ENCODE measurements around the gene HSPG2. TPM values are rescaled to one million over a fixed set of nuclear protein-coding genes. Genes with fewer than 3 reads are reported as not detected.

Gene HSPG2
- total RNA-seq, 4 donors from 2014 or later, result 311 to 1,021 (median 351) TPM

DNA sequence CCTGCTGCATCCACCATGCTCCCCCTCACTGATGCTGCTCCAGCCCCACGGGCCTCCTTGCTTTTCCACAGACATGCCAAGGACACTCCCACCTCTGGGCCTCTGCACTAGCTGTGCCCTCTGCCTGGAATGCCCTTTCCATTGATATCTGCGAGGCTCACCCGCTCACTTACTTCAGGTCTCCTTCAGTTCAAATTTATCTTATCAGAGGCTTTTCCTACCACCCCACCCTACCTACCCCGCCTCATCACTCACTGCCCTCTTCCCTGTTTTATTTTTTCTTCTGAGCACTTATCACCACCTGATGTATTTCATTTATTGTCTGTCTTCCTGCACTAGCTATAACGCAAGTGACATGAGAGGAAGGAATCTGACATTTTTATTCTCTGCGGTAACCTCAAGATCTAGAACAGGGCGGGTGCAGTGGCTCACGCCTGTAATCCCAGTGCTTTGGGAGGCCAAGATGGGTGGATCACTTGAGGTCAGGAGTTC lies 7.0 kb downstream of the HSPG2 start:
- Histone ChIP-seq H3K36me3 (peaks cover 0 to 5% of the 10 kb centered on the region in 2 donors), H3K9me3 (no peaks in the 10 kb centered on the region), H3K4me1 (peaks cover 23 to 98% (median 81%) of the 10 kb centered on the region in 3 donors), H3K27me3 (no peaks in the 10 kb centered on the region), H3K4me3 (no peak overlapping the region), H3K27ac (peak overlapping the region; percentile 86 to 98 (median 96))
- TF ChIP-seq CTCF (IDR thresholded peaks at IDR 0.05) (no peak), POLR2AphosphoS5 (IDR thresholded peaks at IDR 0.05) (no peak), POLR2A (IDR thresholded peaks at IDR 0.05) (no peak), EP300 (IDR thresholded peaks at IDR 0.05) (no peak)
- WGBS, 2 donors (ENCODE audit: low coverage in 1 of 2), result 25 to 43% methylated on average over 3 to 8 of the region's 8 CpGs
- ATAC-seq, result no peak

GRCh38 chr1:21927533-21928237 lies 9.4 kb downstream of the HSPG2 start:
- Histone ChIP-seq H3K27ac (peak overlapping the region; percentile 95 to 98 (median 96)), H3K9me3 (no peaks in the 10 kb centered on the region), H3K36me3 (peaks cover 0 to 5% of the 10 kb centered on the region in 2 donors), H3K27me3 (no peaks in the 10 kb centered on the region), H3K4me1 (peaks cover 25 to 98% (median 84%) of the 10 kb centered on the region in 3 donors), H3K4me3 (peak overlapping the region in 1 of 2 donors; percentile 13)
- WGBS, 2 donors (ENCODE audit: low coverage in 1 of 2), result no CpG with 5 or more reads among the region's 12 CpGs
- peak; percentile 68 for ATAC-seq
- TF ChIP-seq POLR2A (IDR thresholded peaks at IDR 0.05), result no peak
- TF ChIP-seq POLR2AphosphoS5 (IDR thresholded peaks at IDR 0.05), result peak; percentile 85

DNA sequence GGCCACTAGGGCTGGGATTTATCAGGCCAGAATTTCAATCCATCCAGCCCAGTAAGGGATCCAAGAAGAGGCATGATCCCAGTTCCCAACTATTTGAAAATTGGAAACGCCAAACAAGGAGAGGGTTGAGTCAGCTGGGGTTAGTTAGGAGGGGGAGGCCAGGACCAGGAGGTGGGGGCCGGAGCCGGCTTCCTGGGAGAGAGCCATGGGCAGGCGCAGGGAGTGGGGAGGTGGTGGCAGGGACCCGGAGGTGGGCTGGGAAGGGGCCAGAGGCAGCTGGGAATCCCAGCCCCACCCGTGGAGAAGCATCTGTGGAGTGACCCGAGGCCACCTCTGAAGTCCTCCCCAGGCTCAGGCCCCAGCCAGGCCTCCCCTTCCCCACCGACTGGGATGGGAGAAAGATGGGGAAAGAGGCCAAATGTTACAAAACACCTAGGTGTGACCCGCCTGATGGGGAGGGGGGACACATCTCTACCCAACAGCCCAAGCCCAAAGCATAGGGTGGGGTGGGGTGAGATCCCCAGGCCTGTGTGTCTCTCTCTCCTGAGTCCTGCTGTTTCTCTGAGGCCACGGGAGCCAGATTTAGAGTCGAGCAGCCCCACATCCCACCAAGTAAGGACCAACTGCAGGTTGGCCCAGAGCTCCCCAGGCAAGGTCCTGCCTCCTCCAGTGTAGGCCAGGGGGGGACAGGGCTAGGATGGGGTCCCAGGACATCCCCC lies 10.1 kb downstream of the HSPG2 start:
- Histone ChIP-seq H3K27ac (peak overlapping the region; percentile 95 to 98 (median 96)), H3K4me1 (peaks cover 28 to 98% (median 84%) of the 10 kb centered on the region in 3 donors), H3K36me3 (peaks cover 0 to 5% of the 10 kb centered on the region in 2 donors), H3K9me3 (no peaks in the 10 kb centered on the region), H3K27me3 (no peaks in the 10 kb centered on the region), H3K4me3 (peak overlapping the region in 1 of 2 donors; percentile 13)
- peak; percentile 76 for ATAC-seq
- 0 to 12% methylated on average over 1 to 5 of the region's 11 CpGs for WGBS, 2 donors (ENCODE audit: low coverage in 1 of 2)
- peak in 1 of 2 donors; percentile 10 for TF ChIP-seq POLR2A (IDR thresholded peaks at IDR 0.05)
- peak; percentile 91 for TF ChIP-seq POLR2AphosphoS5 (IDR thresholded peaks at IDR 0.05)
- peak in 1 of 4 experiments; percentile 6 for TF ChIP-seq CTCF (IDR thresholded peaks at IDR 0.05)
- TF ChIP-seq EP300 (IDR thresholded peaks at IDR 0.05), result no peak

- Histone ChIP-seq H3K27me3 (no peaks in the 10 kb centered on the region), H3K4me3 (no peak overlapping the region), H3K27ac (peak overlapping the region; percentile 95 to 98 (median 96)), H3K9me3 (no peaks in the 10 kb centered on the region), H3K36me3 (peaks cover 0 to 5% of the 10 kb centered on the region in 2 donors), H3K4me1 (peaks cover 22 to 98% (median 84%) of the 10 kb centered on the region in 3 donors)
- ATAC-seq, result no peak
- WGBS, 2 donors (ENCODE audit: low coverage in 1 of 2), result 40 to 60% methylated on average over 1 of the region's 2 CpGs
- TF ChIP-seq EP300 (IDR thresholded peaks at IDR 0.05) (no peak), POLR2AphosphoS5 (IDR thresholded peaks at IDR 0.05) (no peak), CTCF (IDR thresholded peaks at IDR 0.05) (no peak)
Measured at GRCh38 chr1:21926065-21926464, 11.0 kb downstream of the HSPG2 start.

GRCh38 chr1:21925334-21925940 lies 11.7 kb downstream of the HSPG2 start:
- Histone ChIP-seq H3K9me3 (no peaks in the 10 kb centered on the region), H3K27ac (peak overlapping the region; percentile 95 to 98 (median 96)), H3K27me3 (no peaks in the 10 kb centered on the region), H3K4me1 (peaks cover 22 to 98% (median 84%) of the 10 kb centered on the region in 3 donors), H3K36me3 (peaks cover 0 to 5% of the 10 kb centered on the region in 2 donors), H3K4me3 (no peak overlapping the region)
- TF ChIP-seq POLR2A (IDR thresholded peaks at IDR 0.05) (no peak), CTCF (IDR thresholded peaks at IDR 0.05) (no peak), EP300 (IDR thresholded peaks at IDR 0.05) (no peak), POLR2AphosphoS5 (IDR thresholded peaks at IDR 0.05) (no peak)
- no peak for ATAC-seq
- 35% methylated on average over 4 of the region's 8 CpGs; no CpG with 5 or more reads in 1 of the 2 donors for whole genome bisulfite sequencing, 2 donors (ENCODE audit: low coverage in 1 of 2)

All from gastroesophageal sphincter (tissue), 4 donors.